ENCODE measurements around the gene KLHL29.

The KLHL29 gene

GRCh38 chr2:23423062-23423872, 38.3 kb downstream of the KLHL29 start:
- DNase-seq, result no peak

DNA sequence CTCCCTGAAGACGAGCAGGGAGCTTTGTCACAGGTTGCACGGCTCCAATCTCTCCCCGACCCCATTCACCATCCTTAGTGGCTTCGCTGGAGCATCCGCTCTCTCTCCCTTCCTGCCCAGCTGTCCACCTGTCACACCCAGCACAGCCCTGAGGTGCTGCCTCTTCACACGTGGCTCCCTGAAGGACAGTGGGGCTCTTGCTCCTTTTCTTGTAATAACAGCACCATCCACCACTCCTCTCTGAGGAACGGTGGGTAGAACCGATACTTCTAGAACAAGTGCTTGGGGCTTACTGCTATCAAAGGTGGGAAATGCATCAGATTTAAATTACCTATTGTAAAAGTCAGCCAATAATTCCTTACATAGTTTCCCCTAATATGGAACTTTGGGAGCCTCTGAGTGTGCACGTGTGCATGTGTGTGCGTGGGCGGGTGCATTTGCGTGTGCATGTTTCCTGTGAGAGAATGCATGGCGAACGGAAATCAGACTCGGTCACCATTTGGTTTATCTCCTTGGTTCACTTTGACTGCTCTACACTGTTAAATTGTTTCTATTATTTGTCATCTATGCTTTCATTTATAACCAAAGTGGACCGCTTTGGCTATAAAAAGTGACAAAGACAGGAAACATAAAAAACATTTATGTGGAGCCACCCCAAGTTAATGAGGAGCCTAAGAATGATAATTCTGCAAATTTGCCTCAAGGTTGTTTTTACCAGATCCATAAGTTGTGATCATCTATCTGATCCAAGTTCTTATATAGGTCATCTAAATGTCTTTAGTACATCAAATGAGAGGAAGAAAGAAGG, 39.1 kb downstream of the KLHL29 start:
- DNase-seq, result no peak

DNA sequence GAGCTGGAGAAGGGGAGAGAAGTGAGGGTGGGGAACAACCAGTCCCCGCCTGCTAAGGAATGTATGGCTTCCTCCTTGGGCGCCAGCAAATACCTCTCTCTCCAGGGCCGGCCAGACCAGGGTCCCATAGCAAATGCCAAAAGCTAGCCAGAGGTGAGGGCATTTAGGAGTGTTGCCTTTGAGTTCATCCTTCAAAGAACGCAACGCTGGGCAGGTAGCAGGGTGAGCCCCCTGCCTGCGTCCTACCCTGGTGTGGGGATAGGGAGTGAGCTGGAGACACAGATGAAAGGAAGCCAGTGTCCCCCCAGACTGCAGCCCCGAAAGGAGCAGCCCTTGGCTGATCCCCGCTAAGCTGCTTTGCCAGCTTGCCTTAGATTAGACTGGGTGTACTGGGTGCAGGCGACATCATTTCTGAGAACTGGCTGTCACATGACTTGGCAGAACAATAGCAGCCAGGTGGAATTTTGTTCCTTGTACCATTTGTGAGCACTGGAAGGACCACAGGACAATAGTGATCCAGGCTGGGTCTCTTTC, 40.4 kb downstream of the KLHL29 start:
- DNase-seq, result no peak

DNA sequence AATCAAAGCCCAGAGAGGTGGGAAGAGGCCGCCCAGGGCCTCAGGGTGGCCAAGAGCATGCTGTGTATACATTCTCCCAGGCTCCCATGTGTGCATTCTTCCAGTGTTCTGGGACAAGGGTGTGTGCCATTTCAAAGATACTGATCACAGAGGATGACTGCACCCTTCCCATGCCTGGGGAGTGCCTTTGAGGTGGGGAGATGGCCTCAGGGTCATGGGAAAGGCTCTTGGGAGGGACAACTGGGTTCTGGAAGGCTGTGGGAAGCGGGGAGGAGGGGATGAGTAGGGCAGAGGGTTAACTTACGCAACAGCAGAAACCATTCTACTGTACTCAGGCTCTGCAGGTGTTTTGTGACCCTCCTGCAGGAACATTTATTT, 40.9 kb downstream of the KLHL29 start:
- DNase-seq, result no peak

DNA sequence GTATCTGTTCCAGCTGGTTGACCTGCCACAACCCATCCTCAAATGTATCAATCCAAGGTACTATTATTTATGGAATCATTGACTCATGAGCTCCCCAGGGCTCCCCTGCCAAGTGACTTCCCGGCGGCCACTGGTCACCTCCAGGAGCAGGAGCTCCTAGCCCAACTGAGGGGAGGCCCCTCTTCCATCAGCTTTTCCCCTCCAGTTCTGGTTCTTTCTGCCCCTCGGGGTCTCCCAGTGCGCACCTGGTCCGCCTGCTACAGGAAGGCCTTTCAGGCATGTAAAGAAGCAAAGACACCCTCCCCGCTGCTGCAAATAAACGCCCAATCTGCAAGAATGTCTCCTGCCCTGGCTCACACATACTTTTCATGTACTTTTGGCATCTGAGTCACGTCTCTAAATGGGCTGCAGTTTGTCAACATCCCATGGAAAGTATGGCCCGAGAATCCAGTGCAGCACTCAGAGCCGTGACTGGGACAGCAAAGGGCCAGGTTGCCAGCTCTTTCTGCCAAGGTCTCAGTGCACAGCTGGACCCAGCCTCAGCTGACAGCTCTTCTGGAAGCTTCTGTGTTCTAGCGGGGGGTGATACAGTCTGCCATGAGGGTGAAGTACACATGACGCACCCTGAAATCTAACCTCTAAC, 41.4 kb downstream of the KLHL29 start:
- DNase-seq, result no peak

DNA sequence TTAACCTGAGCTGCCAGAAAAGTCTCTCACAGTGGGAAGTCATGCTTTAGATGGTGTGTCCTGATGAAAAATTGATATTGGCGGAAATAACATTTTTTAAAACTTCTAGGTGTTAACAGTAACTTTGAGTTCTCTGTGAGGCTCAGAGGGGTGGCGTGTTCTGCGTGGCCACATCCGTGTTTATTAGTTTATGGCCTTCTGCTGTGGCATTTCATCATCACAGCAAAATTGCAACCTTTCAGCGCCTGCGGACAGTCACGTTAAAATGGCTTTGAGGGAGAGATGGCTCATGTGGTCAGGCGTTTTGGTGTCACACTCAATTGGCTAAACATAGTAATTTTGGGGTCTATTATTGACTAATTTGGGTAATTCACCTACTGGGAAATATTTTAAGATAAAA, 42.4 kb downstream of the KLHL29 start:
- no peak for DNase-seq

- DNase-seq, result no peak
These were observed 43.0 kb downstream of the KLHL29 start for GRCh38 chr2:23427976-23428375.

- no peak for DNase-seq
These were observed 44.1 kb downstream of the KLHL29 start for GRCh38 chr2:23429036-23429435.

DNA sequence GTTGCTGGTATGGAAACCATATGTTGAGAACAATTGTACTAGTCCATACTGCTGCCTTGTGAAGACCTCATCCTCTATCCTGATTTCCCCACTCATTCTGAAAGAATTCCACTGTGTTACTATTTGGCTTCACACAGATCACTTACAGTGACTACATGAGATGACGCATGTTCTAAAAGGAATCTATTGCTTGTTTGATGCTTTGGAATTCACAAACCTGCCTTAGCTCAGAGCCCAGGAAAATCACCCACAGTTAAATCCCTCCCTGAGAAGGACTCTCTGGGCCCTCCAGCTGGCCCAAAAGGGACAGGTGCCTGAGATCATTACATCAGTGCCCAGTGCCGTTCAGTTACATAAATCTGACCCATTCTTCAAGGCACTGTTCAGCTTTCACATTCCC, 45.3 kb downstream of the KLHL29 start:
- DNase-seq, result no peak

DNA sequence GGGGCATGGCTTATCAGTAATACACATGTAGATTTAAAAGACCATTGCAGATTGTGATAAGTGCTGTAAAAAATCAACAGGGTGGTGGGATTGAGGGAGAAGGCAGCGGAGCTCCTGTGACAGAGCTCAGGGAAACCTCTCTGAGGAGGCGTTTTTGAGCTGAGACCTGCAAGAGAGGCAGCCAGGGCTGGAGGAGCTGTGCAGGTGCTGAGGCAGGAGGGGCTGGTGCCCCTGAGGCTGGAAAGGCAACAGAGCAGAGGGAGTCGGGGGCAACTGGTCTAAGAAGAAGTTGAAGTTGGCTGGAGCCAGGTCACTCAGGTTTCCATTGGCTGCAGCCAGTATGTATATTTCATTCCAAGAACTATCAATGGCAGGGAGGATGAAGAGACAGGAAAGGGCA, 47.6 kb downstream of the KLHL29 start:
- no peak for DNase-seq

DNA sequence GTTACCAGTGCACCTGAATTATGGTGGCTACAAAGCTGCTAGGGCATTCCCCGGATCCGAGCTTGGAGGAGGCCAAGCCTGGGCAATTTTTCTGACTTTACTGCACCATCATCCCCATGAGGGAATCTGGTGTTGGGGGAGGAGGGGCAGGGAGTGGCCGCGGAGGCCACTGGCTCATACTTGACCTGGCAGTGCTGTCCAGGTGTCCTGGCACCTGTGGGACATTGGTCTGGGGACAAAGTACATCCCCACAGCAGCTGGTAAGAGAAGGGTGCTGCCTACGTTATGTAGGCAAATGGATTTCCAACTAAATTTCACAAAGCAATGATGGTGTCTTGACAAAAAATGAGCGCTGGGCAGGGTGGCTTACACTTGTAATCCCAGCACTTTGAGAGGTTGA, 48.3 kb downstream of the KLHL29 start:
- DNase-seq, result no peak

GRCh38 chr2:23434721-23435121, 49.7 kb downstream of the KLHL29 start:
- DNase-seq, result no peak

GRCh38 chr2:23435250-23436035, 50.5 kb downstream of the KLHL29 start:
- DNase-seq, result no peak

DNA sequence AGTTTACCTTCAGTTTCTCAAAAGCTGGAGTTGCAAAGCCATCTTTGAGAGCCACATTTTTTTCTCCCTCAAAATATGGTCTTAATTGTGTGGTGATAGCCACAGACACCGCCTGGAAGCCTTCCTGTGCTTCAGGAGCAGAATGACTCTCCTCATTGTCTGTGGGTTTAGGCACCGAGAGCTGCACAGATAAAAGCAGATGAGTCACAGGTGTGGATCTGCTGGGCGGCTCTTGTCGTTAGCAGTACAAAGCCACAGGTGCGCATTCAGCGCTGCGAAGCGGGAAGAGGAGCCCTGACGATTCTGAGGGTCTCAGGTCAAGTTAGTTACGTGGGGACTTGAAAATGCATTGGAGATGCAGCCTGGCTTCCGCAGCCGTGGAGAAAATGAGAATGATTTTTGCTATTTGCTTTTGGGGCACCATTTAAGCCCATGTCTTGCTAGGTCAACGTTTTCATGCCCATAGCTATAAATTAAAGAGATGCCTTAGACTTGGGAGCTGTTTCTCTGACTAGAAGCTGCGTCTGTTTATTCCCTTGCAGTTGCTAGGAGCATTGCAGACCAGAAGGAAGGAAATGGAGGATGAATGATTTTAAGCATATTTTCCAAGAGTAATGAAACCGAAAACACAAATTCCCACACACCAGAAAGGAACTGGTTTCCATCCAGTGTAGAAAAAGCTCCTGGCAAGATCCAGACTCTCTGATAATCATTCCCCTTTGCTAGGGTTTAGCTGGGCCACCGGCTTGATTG, 51.5 kb downstream of the KLHL29 start:
- DNase-seq, result peak; percentile 16

DNA sequence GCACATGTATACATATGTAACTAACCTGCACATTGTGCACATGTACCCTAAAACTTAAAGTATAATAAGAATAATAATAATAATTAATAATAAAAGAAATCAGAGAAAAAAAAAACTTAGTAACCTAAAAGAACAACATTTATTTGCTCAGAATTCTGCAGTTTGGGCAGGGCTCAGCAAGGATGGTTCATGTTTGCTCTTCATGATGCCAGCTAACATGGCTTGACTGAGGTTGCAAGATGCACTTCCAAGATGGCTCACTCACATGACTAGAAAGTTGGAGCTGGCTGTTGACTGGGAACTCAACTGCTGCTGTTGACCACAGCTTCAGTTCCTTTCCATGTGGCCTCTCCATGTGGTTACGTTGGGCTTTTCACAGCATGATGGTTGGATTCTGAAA, 56.4 kb downstream of the KLHL29 start:
- DNase-seq, result no peak

DNA sequence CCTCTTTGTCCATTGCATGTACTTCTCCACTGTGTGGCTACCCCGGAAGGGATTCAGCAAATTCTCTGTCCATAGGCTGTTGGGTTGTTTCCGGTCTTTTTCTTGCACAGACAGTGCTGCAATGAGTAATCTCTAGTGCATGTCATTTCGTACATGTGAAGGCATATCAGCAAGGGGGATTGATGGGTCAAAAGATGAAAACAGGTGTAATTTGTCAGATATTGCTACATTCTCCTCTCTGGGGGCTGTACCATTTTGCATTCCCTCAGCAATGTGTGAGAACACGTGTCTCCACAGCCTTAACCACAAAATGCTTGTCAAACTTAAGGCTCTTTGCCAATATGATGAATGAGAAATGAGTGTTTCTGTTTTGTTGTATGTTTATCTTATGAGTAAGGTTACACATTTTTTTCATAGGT, 60.5 kb downstream of the KLHL29 start:
- DNase-seq, result no peak

DNA sequence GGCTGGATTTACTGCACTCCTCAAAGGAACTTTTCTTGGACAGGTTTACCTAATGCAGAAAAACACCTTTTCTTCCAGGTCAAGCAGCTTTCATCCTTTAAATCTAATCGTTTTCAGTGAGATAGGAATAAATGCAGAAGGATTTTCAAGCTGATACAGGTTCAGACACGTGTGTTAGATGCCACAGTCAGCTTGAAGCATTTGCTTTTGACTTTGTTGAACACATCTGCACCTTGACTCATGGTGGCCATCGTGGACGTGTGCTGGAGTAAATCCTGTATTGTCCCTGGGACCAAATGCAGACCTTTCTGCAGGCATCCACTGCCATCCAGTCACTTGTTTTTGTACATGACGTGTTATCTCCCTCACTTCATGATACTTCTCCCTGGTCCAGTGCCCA, 61.9 kb downstream of the KLHL29 start:
- no peak for DNase-seq

GRCh38 chr2:23447405-23447804, 62.4 kb downstream of the KLHL29 start:
- DNase-seq, result no peak

- DNase-seq, result no peak
These were observed 63.9 kb downstream of the KLHL29 start for GRCh38 chr2:23448906-23449305.

GRCh38 chr2:23449413-23449812, 64.4 kb downstream of the KLHL29 start:
- DNase-seq, result no peak

GRCh38 chr2:23449831-23450331, 64.9 kb downstream of the KLHL29 start:
- no peak for DNase-seq

- DNase-seq, result no peak
These were observed 67.4 kb downstream of the KLHL29 start for GRCh38 chr2:23452372-23452771.
